MM.1S (cell line): ENCODE data around the gene SMPX.

Experiments
- EZH2 ChIP-seq: fragments of 300-600 bp; sonication (generic); optimal IDR thresholded peaks from 2 replicates; pipeline ENCODE3; 2017; ENCODE audit warnings: low read depth, mild to moderate bottlenecking, antibody characterized with exemption, low read length, mixed read lengths
- TF ChIP-seq, protein P1 (sequence below): fragments of 300-600 bp; sonication (generic); IDR thresholded peaks from 2 replicates; pipeline ENCODE4 v1.5.1; 2016; ENCODE audit warnings: antibody characterized with exemption, low read length, mixed read lengths

DNA sequence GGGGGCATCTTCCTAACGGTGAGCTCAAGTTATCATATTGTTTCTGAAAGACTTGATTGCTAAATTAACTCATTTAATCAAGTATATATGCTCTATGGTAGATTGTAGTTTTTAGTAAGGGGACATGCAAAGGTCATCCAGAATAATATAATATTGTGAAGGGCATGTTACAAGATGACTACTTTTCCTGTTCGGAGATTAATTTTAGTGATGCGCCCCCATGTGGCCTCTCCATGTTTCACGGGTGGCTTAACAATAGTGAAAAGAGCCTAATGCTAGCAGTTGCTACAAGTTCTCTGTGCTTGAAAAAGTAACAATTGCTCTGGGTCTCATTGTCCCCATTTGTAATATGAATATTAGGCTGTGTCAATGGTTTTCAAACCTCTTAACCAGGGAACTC, 12.2 kb downstream of the SMPX start:
- TF ChIP-seq, protein P1, sequence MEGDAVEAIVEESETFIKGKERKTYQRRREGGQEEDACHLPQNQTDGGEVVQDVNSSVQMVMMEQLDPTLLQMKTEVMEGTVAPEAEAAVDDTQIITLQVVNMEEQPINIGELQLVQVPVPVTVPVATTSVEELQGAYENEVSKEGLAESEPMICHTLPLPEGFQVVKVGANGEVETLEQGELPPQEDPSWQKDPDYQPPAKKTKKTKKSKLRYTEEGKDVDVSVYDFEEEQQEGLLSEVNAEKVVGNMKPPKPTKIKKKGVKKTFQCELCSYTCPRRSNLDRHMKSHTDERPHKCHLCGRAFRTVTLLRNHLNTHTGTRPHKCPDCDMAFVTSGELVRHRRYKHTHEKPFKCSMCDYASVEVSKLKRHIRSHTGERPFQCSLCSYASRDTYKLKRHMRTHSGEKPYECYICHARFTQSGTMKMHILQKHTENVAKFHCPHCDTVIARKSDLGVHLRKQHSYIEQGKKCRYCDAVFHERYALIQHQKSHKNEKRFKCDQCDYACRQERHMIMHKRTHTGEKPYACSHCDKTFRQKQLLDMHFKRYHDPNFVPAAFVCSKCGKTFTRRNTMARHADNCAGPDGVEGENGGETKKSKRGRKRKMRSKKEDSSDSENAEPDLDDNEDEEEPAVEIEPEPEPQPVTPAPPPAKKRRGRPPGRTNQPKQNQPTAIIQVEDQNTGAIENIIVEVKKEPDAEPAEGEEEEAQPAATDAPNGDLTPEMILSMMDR: peak; percentile 56
- no peak for TF ChIP-seq EZH2
